GM21825 (cell line): ENCODE data around the gene PKDREJ.

Experiments used
- ATAC-seq: cut with Tn5 transposase; IDR thresholded peaks from one replicate; pipeline ENCODE4 v1.9.1; 2021; ENCODE audit warnings: mild to moderate bottlenecking, moderate library complexity; ENCODE audit not compliant: unreplicated experiment

Gene PKDREJ

GRCh38 chr22:46290121-46290842 is 27.1 kb upstream of the PKDREJ start:
- no peak for ATAC-seq

- ATAC-seq = no peak
Measured at GRCh38 chr22:46289244-46289891, 26.2 kb upstream of the PKDREJ start.

- ATAC-seq = no peak
Measured at GRCh38 chr22:46288846-46289243, 25.7 kb upstream of the PKDREJ start.

GRCh38 chr22:46287873-46288751 is 25.0 kb upstream of the PKDREJ start:
- ATAC-seq = peak; percentile 60

GRCh38 chr22:46286941-46287872 is 24.1 kb upstream of the PKDREJ start:
- ATAC-seq = no peak

GRCh38 chr22:46286006-46286405 is 22.9 kb upstream of the PKDREJ start:
- ATAC-seq = no peak

GRCh38 chr22:46281866-46282678 is 18.9 kb upstream of the PKDREJ start:
- no peak for ATAC-seq

GRCh38 chr22:46280999-46281623 is 18.0 kb upstream of the PKDREJ start:
- no peak for ATAC-seq

GRCh38 chr22:46280063-46280817 is 17.1 kb upstream of the PKDREJ start:
- no peak for ATAC-seq

GRCh38 chr22:46278656-46279645 is 15.8 kb upstream of the PKDREJ start:
- ATAC-seq = no peak

GRCh38 chr22:46276563-46276962 is 13.4 kb upstream of the PKDREJ start:
- ATAC-seq = no peak

- ATAC-seq = no peak
Measured at GRCh38 chr22:46275455-46276122, 12.4 kb upstream of the PKDREJ start.

- ATAC-seq = no peak
Measured at GRCh38 chr22:46274381-46274780, 11.2 kb upstream of the PKDREJ start.

- ATAC-seq = no peak
Measured at GRCh38 chr22:46273432-46274148, 10.4 kb upstream of the PKDREJ start.

GRCh38 chr22:46272762-46273431 is 9.8 kb upstream of the PKDREJ start:
- ATAC-seq = no peak

GRCh38 chr22:46272196-46272595 is 9.1 kb upstream of the PKDREJ start:
- ATAC-seq = no peak
